HG03460 (cell line): ENCODE results near the gene EIF5A.

Experiments used
- ATAC-seq: cut with Tn5 transposase; IDR thresholded peaks from one replicate; pipeline ENCODE4 v1.9.1; 2021; ENCODE audit not compliant: unreplicated experiment

EIF5A gene

GRCh38 chr17:7352910-7353635, 45.6 kb downstream of the EIF5A start:
- ATAC-seq: no peak

GRCh38 chr17:7354262-7354843, 46.9 kb downstream of the EIF5A start:
- ATAC-seq: no peak

- ATAC-seq: no peak
Measured at GRCh38 chr17:7355053-7355452, 47.6 kb downstream of the EIF5A start, which contains the start of gene TMEM95. TSS of gene TMEM95 (plus strand) at chr17:7355156. CDS start at chr17:7355205, 49 bp downstream.

- ATAC-seq: no peak
Measured at GRCh38 chr17:7355573-7355972, 48.1 kb downstream of the EIF5A start.

GRCh38 chr17:7356072-7356549, 48.7 kb downstream of the EIF5A start:
- ATAC-seq: no peak

- no peak for ATAC-seq
Measured at GRCh38 chr17:7356756-7357155, 49.3 kb downstream of the EIF5A start.

- ATAC-seq: no peak
Measured at GRCh38 chr17:7357381-7357780, 50.0 kb downstream of the EIF5A start.

GRCh38 chr17:7361906-7362305, 54.5 kb downstream of the EIF5A start:
- ATAC-seq: no peak
